Stomach (tissue), 9 donors: ENCODE results near the gene SLC39A3. TPM values are rescaled to one million over a fixed set of nuclear protein-coding genes. Genes with fewer than 3 reads are reported as not detected.

ENCODE experiments used
- DNase-seq, 2 donors: peaks; one replicate each; pipeline versions ENCODE4 v3.0.0 to v3.0.0-alpha.2; 2013 to 2019
- H3K27ac ChIP-seq, 5 donors: fragments of 200-600 bp in 4 of 5; sonication (generic) in 4 of 5; one replicate each; pipeline ENCODE4 v1.5.1; 2013 to 2019; ENCODE audit warnings: mild to moderate bottlenecking in 1 of 5, moderate library complexity in 1 of 5
- H3K27me3 ChIP-seq, 3 donors: fragments of 200-600 bp; sonication (generic); one replicate each; pipeline ENCODE4 v1.5.1; 2017 to 2019; ENCODE audit warnings: mixed run types in 1 of 3
- H3K36me3 ChIP-seq, 4 donors: fragments of 200-600 bp; sonication (generic); 1 replicate in 3 of 4; 2 replicates in 1 of 4; pipeline ENCODE4 v1.5.1; 2016 to 2019
- H3K4me1 ChIP-seq, 4 donors: fragments of 200-600 bp; sonication (generic); one replicate each; pipeline ENCODE4 v1.5.1; 2016 to 2019
- H3K4me3 ChIP-seq, 4 donors: fragments of 200-600 bp; sonication (generic) in 3 of 4; one replicate each; pipeline ENCODE4 v1.5.1; 2016 to 2019; ENCODE audit warnings: mild to moderate bottlenecking in 1 of 4
- H3K9me3 ChIP-seq, 4 donors: fragments of 200-600 bp; sonication (generic); one replicate each; pipeline ENCODE4 v1.5.1; 2016 to 2019
- EP300 ChIP-seq: sonication (generic); formaldehyde crosslinking; IDR thresholded peaks from one replicate; pipeline ENCODE4 v1.6.1; 2017; ENCODE audit warnings: antibody characterized with exemption
- POLR2A ChIP-seq, 4 donors: fragments of 450-650 bp; IDR thresholded peaks; one replicate each; pipeline ENCODE4 v1.6.1; 2016; ENCODE audit warnings: antibody characterized with exemption in 4 of 4, control low read depth in 2 of 4, mild to moderate bottlenecking in 1 of 4, moderate library complexity in 1 of 4
- POLR2AphosphoS5 ChIP-seq, 3 donors: sonication (generic); formaldehyde crosslinking; IDR thresholded peaks; one replicate each; pipeline ENCODE4 v1.6.1; 2016; ENCODE audit warnings: antibody characterized with exemption in 3 of 3
- WGBS, 5 donors: extraction: QIAGEN DNeasy Blood & Tissue Kit in 3 of 5; methylation state at CpG; one replicate each; pipeline versions ENCODE4 v1.1.5 to v1.1.7; 2013 to 2018; 5-methylcytosine and 5-hydroxymethylcytosine counted together
- intact Hi-C: fragments of 100-400 bp; cut with DNase I; formaldehyde crosslinking; loops from one replicate; pipeline ENCODE4 v1.15.1; 2023; ENCODE audit warnings: low total_unique reads
- polyA plus RNA-seq, 3 donors: library from polyadenylated mRNA; stranded (reverse); fragments of 200-250 nt; gene quantifications; one replicate each; pipeline ENCODE4 v1.2.3, GENCODE V29; 2013
- total RNA-seq, 5 donors: library from RNA; depleted of rRNA; stranded (reverse); fragments of >200 nt; gene quantifications; one replicate each; pipeline versions ENCODE4 v1.1.0 to v1.2.3, GENCODE V29; 2014 to 2016
- TF ChIP-seq, protein P1 (sequence below), 7 experiments: fragments of 450-650 bp in 4 of 7; fragments of 200-600 bp in 3 of 7; sonication (generic) in 3 of 7; IDR thresholded peaks; one replicate each; pipeline ENCODE4 v1.5.1; 2016 to 2019; ENCODE audit warnings: antibody characterized with exemption in 7 of 7, control low read depth in 2 of 7, mild to moderate bottlenecking in 1 of 7
- donor health status: healthy with polysubstance abuse.
- donor health status: Bipolar disorder and iron deficiency.
- donor health status: healthy.

SLC39A3 gene
- total and polyA plus RNA-seq, 8 donors, result 3.6 to 33.6 (median 14.9) TPM; not detected in 1

DNA sequence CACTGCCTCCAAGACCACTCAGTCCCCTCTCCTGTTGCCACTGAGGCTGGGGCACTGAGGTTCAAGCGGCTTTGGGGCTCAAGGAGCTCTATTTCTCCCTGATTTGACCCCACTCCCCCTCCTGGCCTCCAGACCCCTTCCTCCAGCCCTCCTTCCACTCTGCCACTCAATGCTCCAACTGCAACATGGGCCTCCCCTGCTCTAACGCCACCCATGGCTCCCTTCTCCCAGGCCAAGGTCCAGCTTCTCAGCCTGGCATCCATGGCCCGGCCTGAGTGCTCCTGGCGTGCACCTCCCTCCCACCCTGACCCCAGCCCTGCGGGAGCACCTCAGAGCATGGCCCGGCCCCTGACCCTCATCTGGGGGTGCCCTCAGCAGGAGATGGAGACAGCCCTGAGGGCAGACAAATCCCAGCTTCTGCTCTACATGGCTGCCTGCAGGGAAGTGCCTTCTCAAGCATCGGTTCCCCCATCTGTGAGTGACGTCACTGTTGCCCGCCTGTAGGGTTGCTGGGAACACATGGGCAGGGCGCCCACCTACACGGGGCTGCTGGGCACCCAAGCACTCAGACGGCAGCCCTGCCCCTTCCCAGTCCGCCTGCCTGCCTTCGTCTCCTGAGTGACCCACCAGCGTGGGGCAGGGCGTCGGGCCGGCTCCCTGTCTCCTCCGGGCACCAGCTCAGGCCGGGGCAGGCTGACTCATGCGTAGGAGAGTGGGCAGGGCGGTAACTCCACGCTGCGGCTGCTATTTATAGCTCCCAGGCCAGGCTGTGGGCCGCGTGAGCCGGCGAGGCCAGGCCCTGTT is 17.1 kb downstream of the SLC39A3 start:
- H3K4me3 ChIP-seq, result peak overlapping the region in 1 of 4 donors; percentile 10
- WGBS, 5 donors, result 35 to 68% (median 38%) methylated on average over 9 to 28 of the region's 28 CpGs
- H3K36me3 ChIP-seq, result no peaks in the 10 kb centered on the region
- DNase-seq, result peak; percentile 78 to 81
- H3K4me1 ChIP-seq, result peaks cover 25 to 53% (median 41%) of the 10 kb centered on the region in 4 donors
- peaks cover 5 to 84% (median 56%) of the 10 kb centered on the region in 3 donors for H3K27me3 ChIP-seq
- H3K9me3 ChIP-seq, result no peaks in the 10 kb centered on the region
- TF ChIP-seq POLR2AphosphoS5 (IDR thresholded peaks at IDR 0.05) (peak in 1 of 3 donors; percentile 8), EP300 (no peak)
- intact Hi-C loops, result no loop called here
- peak overlapping the region; percentile 12 to 73 (median 64) for H3K27ac ChIP-seq

DNA sequence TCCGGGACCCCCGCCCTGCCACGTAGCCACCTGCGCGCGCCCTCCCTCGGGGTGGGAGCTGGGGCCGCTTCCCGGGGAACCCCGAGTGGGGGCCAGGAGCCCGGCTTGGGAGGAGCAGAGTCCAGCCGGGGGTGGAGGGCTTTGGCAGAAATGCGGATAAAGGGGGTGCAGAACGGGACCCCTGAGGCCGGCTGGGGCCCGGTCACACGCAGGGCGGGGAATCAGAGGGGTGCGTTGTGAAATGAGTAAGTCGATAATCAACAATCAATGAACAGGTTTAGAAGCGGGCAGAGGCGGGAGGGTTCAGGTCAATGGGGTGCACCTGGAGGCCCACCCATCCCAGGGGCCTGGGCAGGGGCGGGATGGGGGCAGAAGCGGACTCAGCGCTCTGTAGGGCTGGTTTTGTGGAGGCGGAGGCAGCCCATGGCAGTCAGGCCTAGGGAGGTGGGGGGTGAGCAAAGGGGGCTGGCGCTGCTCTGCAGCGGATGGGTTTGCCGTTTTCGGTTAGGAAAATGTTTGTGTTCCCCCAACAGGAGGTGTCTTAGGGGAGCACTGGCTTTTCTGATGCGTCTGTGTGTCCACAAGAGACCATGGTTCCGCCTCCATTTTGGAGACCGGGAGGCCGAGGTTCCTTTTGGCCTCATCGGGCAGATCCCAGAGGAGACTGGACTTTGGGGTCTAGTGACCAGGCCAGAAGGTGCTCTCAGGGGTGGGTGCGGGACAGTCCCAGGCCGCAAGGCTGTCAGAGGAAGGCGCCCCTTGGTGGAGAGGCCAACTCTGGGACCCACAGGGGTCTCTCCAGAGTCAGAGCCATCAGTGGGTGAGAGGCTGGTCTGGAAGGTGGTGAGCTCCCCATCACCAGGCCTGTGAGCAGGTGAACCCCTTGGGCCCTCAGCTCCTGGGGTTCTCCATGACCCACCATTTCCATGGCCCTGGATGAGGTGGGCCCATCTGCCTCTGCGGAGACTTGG is 18.0 kb downstream of the SLC39A3 start:
- intact Hi-C loops, result no loop called here
- Histone ChIP-seq H3K36me3 (no peaks in the 10 kb centered on the region), H3K4me3 (peak overlapping the region; percentile 52 to 56 (median 53)), H3K9me3 (no peaks in the 10 kb centered on the region), H3K27me3 (peaks cover 5 to 75% (median 47%) of the 10 kb centered on the region in 3 donors), H3K27ac (peak overlapping the region in 1 of 5 donors; percentile 64), H3K4me1 (peaks cover 25 to 49% (median 40%) of the 10 kb centered on the region in 4 donors)
- 29 to 42% (median 34%) methylated on average over 28 to 39 of the region's 39 CpGs for WGBS, 5 donors
- TF ChIP-seq POLR2A (IDR thresholded peaks at IDR 0.05) (no peak), POLR2AphosphoS5 (IDR thresholded peaks at IDR 0.05) (no peak), EP300 (no peak)
- TF ChIP-seq, protein P1, sequence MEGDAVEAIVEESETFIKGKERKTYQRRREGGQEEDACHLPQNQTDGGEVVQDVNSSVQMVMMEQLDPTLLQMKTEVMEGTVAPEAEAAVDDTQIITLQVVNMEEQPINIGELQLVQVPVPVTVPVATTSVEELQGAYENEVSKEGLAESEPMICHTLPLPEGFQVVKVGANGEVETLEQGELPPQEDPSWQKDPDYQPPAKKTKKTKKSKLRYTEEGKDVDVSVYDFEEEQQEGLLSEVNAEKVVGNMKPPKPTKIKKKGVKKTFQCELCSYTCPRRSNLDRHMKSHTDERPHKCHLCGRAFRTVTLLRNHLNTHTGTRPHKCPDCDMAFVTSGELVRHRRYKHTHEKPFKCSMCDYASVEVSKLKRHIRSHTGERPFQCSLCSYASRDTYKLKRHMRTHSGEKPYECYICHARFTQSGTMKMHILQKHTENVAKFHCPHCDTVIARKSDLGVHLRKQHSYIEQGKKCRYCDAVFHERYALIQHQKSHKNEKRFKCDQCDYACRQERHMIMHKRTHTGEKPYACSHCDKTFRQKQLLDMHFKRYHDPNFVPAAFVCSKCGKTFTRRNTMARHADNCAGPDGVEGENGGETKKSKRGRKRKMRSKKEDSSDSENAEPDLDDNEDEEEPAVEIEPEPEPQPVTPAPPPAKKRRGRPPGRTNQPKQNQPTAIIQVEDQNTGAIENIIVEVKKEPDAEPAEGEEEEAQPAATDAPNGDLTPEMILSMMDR (IDR thresholded peaks at IDR 0.05), result no peak
- DNase-seq, result peak in 1 of 2 donors; percentile 32

DNA sequence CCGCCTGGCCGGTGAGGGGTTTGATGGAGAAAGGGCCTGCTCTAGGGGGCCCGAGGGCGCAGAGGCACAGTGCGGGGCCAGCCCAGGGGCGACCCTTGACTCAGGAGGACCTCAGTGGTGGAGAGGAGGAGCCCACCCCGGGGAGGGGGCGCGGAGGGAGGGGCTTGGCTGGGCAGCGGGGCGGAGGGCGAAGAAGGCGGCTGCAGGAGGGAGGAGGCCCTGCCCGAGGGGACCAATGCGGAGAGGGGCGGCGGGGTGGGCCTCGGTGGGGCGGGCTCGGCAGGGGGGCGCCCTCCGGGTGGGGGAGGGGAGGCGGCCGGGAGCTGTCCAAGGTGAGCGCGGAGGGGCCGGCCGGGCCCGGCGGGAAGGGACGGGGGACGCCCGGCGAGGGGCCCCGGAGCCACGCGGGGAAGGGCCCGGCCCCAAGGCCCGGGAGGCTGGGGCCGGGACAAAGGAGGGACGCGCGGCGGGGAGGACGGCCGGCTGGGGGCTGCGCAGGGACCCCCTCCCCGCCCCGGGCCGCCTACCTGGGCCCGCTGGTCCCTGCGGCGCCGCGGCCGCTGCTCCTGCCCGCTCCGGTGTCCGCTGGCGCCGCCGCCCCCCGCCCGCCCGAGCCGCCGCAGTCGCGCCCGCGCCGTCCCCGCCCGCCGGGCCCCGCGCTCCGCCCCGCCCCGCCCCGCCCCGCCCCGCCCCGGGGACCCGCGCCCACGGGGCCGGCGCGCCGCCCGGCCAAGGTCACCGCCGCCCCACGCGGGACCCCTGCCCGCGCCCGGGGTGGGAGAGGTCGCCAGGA is 18.8 kb downstream of the SLC39A3 start, which contains the start of gene DIRAS1:
TSS of gene DIRAS1 (minus strand) at position 596 of the 793 bp plus-strand sequence. CDS start 3,566 bp downstream, outside the sequence.
- intact Hi-C loops, result no loop called here
- 0 to 1% (median 1%) methylated on average over 21 to 82 of the region's 100 CpGs; no CpG with 5 or more reads in 1 of the 5 donors for WGBS, 5 donors
- H3K4me1 ChIP-seq, result peaks cover 25 to 43% (median 39%) of the 10 kb centered on the region in 4 donors
- H3K27ac ChIP-seq, result peak within 1 kb of the TSS in 2 of 5 donors; percentile 2 to 71
- peaks cover 5 to 67% (median 38%) of the 10 kb centered on the region in 3 donors for H3K27me3 ChIP-seq
- H3K36me3 ChIP-seq, result no peaks in the 10 kb centered on the region
- peaks cover 0 to 2% (median under 1%) of the 10 kb centered on the region in 4 donors for H3K9me3 ChIP-seq
- DNase-seq, result peak in 1 of 2 donors; percentile 55
- H3K4me3 ChIP-seq, result peak within 1 kb of the TSS; percentile 52 to 56 (median 53)
- no peak for TF ChIP-seq POLR2A (IDR thresholded peaks at IDR 0.05)
- TF ChIP-seq, protein P1 (IDR thresholded peaks at IDR 0.05), result no peak
- no peak for TF ChIP-seq EP300
- no peak for TF ChIP-seq POLR2AphosphoS5 (IDR thresholded peaks at IDR 0.05)
